ENCODE results near the gene SNRNP70. TPM values are rescaled to one million over a fixed set of nuclear protein-coding genes. Genes with fewer than 3 reads are reported as not detected.

Gene SNRNP70
- total and polyA plus RNA-seq, 2 donors (not counting 1 experiment from before 2014, with no cell fraction given) = 72.2 to 142 TPM

DNA sequence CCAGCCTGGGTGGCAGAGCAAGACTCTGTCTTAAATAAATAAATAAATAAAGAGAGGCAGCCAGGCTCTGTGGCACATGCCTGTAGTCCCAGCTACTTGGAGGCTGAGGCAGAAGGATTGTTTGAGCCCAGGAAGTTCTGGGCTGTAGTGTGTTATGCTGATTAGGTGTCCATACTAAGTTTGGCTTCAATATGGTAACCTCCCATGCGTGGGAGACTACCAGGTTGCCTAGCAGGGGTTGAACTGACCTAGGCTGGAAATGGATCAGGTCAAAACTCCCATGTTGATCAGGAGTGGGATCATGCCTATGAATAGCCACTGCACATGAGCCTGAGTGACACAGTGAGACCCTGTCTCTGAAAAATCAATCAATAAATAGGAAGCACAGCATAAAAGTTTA lies 4.0 kb upstream of the SNRNP70 start:
- no peaks in the 10 kb centered on the region for H3K36me3 ChIP-seq (ENCODE audit: control insufficient read depth, insufficient read depth, low read length)
- no peaks in the 10 kb centered on the region for H3K4me1 ChIP-seq (ENCODE audit: control insufficient read depth, extremely low read depth, insufficient read depth, low read length)
- H2AFZ ChIP-seq (ENCODE audit: low read length) = no peak overlapping the region
- H4K20me1 ChIP-seq (ENCODE audit: control insufficient read depth, extremely low read depth, insufficient read depth, low read length) = peaks cover 2% of the 10 kb centered on the region
- TF ChIP-seq CTCF (conservative IDR thresholded peaks at IDR 0.05 in 1 of 2, IDR thresholded peaks at IDR 0.05 in 1 of 2; ENCODE audit: low read depth in 1 of 2, low read length in 2 of 2) = no peak
- TF ChIP-seq EZH2 (IDR thresholded peaks at IDR 0.05; ENCODE audit: low read length, missing control alignments) = no peak
- no peaks in the 10 kb centered on the region for H3K27me3 ChIP-seq (ENCODE audit: control insufficient read depth, insufficient read depth, low read length)
- H3K4me3 ChIP-seq (replicated peaks in 1 of 4; ENCODE audit: control extremely low read depth in 1 of 4, insufficient read depth in 1 of 4, low read depth in 3 of 4, low read length in 4 of 4) = no peak overlapping the region
- no peak overlapping the region for H3K27ac ChIP-seq (ENCODE audit: insufficient read depth, low read length)
- H3K79me2 ChIP-seq (ENCODE audit: control insufficient read depth, insufficient read depth, low read length) = peaks cover 10% of the 10 kb centered on the region
- H3K4me2 ChIP-seq (ENCODE audit: extremely low read depth, insufficient read depth, low read length) = no peak overlapping the region
- no peaks in the 10 kb centered on the region for H3K9me3 ChIP-seq (ENCODE audit: control insufficient read depth, insufficient read depth, low read depth, low read length)
- DNase-seq (ENCODE audit: low read depth in 2 of 2) = no peak
- H3K9ac ChIP-seq (ENCODE audit: insufficient read depth, low read length) = no peak overlapping the region

DNA sequence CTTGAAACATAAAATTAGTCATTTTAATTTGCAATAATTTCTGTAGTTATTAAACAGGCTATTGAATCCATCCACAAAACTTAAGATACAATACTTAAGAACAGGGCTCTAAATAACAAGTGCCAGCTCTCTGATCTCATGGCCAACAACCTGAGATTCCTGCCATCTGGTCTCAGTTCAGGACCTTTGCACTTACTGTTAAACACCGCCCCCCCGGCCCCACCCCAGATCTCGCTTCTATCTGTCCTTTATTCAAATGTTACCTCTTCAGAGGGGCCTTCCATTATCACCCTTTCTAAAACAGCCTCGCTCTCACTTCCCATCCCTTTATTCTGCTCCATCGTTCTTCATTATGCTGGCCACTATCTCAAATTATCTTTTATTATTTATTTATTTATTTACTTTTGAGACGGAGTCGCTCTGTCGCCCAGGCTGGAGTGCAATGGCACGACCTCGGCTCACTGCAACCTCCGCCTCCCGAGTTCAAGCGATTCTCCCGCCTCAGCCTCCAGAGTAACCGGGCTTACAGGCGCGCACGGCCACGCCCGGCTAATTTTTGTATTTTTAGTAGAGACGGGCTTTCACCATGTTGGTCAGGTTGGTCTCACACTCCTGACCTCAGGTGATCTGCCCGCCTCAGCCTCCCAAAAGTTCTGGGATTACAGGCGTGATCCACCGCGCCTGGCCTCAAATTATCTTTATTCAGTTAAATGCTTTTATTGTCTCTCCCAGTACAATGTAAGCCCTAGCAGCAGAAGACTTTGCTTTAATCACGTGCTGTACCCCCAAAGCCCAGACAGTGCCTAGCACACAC lies 838 bp upstream of the SNRNP70 start:
- Histone ChIP-seq H2AFZ (ENCODE audit: low read length) (peak overlapping the region; percentile 97), H3K79me2 (ENCODE audit: control insufficient read depth, insufficient read depth, low read length) (peaks cover 38% of the 10 kb centered on the region), H3K27me3 (ENCODE audit: control insufficient read depth, insufficient read depth, low read length) (no peaks in the 10 kb centered on the region), H3K4me2 (ENCODE audit: extremely low read depth, insufficient read depth, low read length) (peak overlapping the region; percentile 91), H3K4me1 (ENCODE audit: control insufficient read depth, extremely low read depth, insufficient read depth, low read length) (peaks cover 7% of the 10 kb centered on the region), H4K20me1 (ENCODE audit: control insufficient read depth, extremely low read depth, insufficient read depth, low read length) (peaks cover 4% of the 10 kb centered on the region), H3K9me3 (ENCODE audit: control insufficient read depth, insufficient read depth, low read depth, low read length) (no peaks in the 10 kb centered on the region), H3K27ac (ENCODE audit: insufficient read depth, low read length) (peak overlapping the region; percentile 86), H3K9ac (ENCODE audit: insufficient read depth, low read length) (peak overlapping the region; percentile 9), H3K4me3 (replicated peaks in 1 of 4; ENCODE audit: control extremely low read depth in 1 of 4, insufficient read depth in 1 of 4, low read depth in 3 of 4, low read length in 4 of 4) (peak overlapping the region; percentile 20 to 82 (median 46)), H3K36me3 (ENCODE audit: control insufficient read depth, insufficient read depth, low read length) (peaks cover 3% of the 10 kb centered on the region)
- no peak for DNase-seq (ENCODE audit: low read depth in 2 of 2)
- TF ChIP-seq CTCF (conservative IDR thresholded peaks at IDR 0.05 in 1 of 2, IDR thresholded peaks at IDR 0.05 in 1 of 2; ENCODE audit: low read depth in 1 of 2, low read length in 2 of 2) (no peak), EZH2 (IDR thresholded peaks at IDR 0.05; ENCODE audit: low read length, missing control alignments) (no peak)

- no peak for DNase-seq (ENCODE audit: low read depth in 2 of 2)
- TF ChIP-seq EZH2 (IDR thresholded peaks at IDR 0.05; ENCODE audit: low read length, missing control alignments) (no peak), CTCF (conservative IDR thresholded peaks at IDR 0.05 in 1 of 2, IDR thresholded peaks at IDR 0.05 in 1 of 2; ENCODE audit: low read depth in 1 of 2, low read length in 2 of 2) (no peak)
- Histone ChIP-seq H3K9me3 (ENCODE audit: control insufficient read depth, insufficient read depth, low read depth, low read length) (no peaks in the 10 kb centered on the region), H3K4me2 (ENCODE audit: extremely low read depth, insufficient read depth, low read length) (peak overlapping the region; percentile 99), H3K36me3 (ENCODE audit: control insufficient read depth, insufficient read depth, low read length) (peaks cover 9% of the 10 kb centered on the region), H3K27me3 (ENCODE audit: control insufficient read depth, insufficient read depth, low read length) (no peaks in the 10 kb centered on the region), H3K4me3 (replicated peaks in 1 of 4; ENCODE audit: control extremely low read depth in 1 of 4, insufficient read depth in 1 of 4, low read depth in 3 of 4, low read length in 4 of 4) (peak overlapping the region; percentile 78 to 87 (median 84)), H3K9ac (ENCODE audit: insufficient read depth, low read length) (peak overlapping the region; percentile 87), H3K79me2 (ENCODE audit: control insufficient read depth, insufficient read depth, low read length) (peaks cover 50% of the 10 kb centered on the region), H2AFZ (ENCODE audit: low read length) (no peak overlapping the region), H3K4me1 (ENCODE audit: control insufficient read depth, extremely low read depth, insufficient read depth, low read length) (peaks cover 7% of the 10 kb centered on the region), H4K20me1 (ENCODE audit: control insufficient read depth, extremely low read depth, insufficient read depth, low read length) (peaks cover 4% of the 10 kb centered on the region), H3K27ac (ENCODE audit: insufficient read depth, low read length) (peak overlapping the region; percentile 86)
These were observed 599 bp downstream of the SNRNP70 start for GRCh38 chr19:49085868-49086232.
